Stimulated activated CD4-positive, alpha-beta T cell treated with anti-CD3 and anti-CD28 coated beads, Interleukin-12 subunit alpha, Interleukin-12 subunit beta, amount 100 ng/mL, for 24 hours (primary cell): ENCODE measurements around the gene PRRC1.
A peak's percentile ranks its signal among the peaks of the same experiment; 100 is the strongest.
"Not testable (repeated sequence)": the region's sequence is repeated elsewhere in the genome, so short reads cannot be mapped to it uniquely, and the experiment has no call there.

ENCODE experiments used
- DNase-seq, 2 experiments: peaks; one replicate each; pipeline ENCODE4 v3.0.0-alpha.2; 2020; ENCODE audit warnings: low read depth in 2 of 2

Gene PRRC1

DNA sequence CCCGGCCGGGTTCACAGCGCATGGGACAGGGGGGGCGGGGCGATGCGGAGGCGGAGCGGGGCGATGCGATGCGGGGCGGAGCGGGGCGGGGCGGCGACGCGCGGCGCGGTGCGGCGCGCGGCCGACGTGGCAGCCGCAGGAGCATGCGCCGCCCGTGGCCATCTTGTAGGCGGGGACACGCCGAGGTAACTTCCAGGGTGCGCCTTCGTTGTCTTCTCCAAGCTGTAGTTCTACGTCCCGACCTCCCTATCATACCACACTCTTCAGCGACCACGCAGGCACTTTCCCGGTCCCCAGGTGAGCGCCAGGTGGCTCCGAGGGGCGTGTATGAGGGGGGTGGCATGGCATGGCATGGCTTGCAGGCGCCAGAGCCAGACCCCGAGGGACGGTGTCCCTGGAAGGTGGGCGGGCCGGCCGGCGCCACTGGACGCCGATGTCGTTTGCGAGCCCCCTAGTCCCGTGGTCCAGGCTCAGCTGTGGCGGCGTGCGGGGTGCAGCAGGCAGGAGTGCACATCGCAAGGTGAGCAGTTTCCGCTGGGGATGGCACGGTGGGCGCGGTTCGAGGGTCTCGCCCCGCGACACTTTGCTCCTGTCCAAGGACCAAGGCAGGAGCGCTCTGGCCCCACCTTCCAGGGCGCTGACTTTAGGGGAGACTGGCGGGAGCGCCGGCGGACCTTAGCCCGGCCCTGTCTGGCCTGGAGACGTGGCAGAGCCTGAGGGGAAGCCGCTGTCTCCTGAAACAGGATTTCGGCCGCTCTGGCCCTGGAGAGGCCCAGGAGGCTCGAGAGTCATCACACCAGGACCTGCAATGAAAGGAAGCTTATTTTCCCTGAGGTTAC is at the start of gene PRRC1:
TSS of gene PRRC1 (plus strand) at position 161 of the 839 bp plus-strand sequence. CDS start 5,840 bp downstream, outside the sequence.
- DNase-seq: peak; percentile 59 to 75

DNA sequence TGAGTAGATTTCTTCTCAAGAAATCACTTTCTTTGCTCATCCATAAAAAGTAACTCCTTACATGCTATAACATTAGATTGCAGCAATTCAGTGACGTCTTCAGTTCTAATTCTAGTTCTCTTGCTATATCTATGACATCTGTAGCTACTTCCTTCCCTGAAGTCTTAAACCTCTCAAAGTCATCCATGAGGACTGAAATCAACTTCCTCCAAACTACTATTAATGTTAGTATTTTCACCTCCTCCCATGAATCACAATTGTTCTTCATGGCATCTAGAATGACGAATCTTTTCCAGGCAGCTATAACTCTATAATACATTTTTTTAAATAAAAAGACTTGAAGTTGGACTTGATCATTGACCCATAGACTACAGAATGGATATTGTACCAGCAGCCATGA is 46.2 kb upstream of the PRRC1 start:
- no peak for DNase-seq

- no peak for DNase-seq
Measured at GRCh38 chr5:127472700-127473099, 44.7 kb upstream of the PRRC1 start.

- DNase-seq: no peak
Measured at GRCh38 chr5:127486471-127486870, 31.0 kb upstream of the PRRC1 start.

DNA sequence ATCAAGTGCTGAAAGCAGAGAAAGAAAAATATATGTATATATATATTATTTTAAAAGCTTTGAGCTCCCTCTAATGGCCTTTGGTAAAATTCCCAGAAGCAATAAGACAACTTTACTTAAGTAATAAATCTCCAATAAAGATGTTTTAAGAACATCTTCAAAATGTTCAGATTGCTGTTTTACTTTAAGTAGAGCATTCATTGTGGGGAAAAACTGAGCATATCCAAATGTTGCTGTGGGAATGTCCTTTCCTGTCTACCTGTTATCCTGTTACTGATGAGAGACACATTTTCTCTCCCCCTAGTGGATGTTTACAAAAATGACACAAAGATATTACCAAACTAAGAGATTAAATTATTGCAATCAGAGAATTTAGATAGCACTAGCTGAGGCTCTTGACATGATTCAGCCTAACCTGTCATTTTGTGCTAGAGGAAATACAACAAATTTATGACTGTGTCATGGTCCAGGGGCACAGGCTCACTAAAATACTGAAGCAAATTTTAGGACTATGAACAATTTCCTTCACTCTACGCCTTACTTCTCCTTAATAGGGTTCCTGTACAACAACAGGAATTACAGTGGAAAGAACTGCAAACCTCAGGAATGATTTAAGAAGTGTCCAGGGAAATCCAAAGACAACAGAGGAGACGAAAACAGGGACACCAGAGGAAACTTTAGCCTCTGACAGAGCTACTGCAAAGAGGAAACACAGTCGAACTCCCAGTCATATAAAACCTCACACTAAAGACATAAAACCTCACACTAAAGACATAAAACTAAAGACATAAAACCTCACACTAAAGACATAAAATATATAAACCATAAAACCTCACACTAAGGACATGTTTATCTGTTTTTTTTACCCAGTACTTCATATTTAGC is 24.3 kb upstream of the PRRC1 start:
- no peak for DNase-seq

DNA sequence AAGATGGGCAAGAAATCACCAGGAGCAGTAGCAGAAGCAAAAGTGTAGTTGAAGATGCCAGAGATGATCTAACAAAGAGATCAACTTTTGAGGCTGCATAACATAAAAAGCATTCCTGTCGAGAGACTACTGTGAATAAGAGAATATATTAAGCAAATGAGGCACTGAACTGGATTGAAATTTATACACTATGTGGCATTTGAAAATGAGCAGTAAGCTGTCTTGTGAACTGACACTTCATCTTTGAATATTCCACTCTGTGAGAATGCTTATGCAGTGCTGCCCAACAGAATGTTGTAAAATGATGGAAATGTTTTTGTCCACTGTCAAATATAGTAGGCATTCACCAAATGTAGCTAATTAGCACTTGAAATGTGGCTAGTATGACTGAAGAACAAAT is 18.9 kb upstream of the PRRC1 start:
- DNase-seq: no peak

DNA sequence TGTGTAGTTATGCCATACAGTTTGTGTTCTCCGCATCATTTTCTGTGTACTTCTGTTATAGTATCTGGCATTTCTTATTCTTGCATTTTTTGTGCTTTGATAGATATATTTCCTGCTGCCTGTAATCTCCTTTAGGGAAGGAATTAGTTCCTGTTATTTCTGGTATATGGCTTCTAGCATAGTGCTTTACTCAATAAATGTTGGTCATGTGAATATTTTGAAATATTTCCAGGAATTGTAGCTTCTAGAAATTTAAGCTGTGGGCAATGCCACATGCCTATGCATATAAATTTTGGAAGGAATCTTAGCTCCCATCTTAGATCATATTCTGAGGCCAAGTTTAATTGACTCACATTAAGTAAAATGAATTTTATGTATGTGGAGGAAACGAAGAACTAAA is 11.5 kb upstream of the PRRC1 start:
- DNase-seq: no peak

DNA sequence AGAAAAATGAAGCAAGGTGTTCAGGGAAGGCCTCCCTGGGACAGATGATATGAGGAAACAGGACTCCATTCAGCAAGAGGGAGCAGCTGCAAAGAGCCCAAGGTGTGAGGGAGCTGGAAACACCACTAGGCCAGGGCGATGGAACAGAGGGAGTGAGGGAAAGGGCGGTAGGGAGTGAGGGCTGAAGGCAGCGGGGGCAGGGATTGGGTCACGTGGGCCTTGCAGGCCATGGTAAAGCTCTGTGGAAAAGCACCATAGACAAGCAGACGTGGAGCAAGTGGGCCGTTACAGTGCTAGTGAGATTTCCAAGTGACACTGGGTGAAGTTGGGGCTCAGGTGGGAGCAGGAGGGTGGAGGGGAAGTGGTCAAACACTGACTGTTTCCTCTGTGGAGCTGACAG is 10.8 kb upstream of the PRRC1 start:
- no peak for DNase-seq

GRCh38 chr5:127508644-127509373 is 8.6 kb upstream of the PRRC1 start:
- DNase-seq: no peak

GRCh38 chr5:127513408-127513970 is 4.0 kb upstream of the PRRC1 start:
- DNase-seq: no peak

- DNase-seq: no peak
Measured at GRCh38 chr5:127514816-127515215, 2.6 kb upstream of the PRRC1 start.

DNA sequence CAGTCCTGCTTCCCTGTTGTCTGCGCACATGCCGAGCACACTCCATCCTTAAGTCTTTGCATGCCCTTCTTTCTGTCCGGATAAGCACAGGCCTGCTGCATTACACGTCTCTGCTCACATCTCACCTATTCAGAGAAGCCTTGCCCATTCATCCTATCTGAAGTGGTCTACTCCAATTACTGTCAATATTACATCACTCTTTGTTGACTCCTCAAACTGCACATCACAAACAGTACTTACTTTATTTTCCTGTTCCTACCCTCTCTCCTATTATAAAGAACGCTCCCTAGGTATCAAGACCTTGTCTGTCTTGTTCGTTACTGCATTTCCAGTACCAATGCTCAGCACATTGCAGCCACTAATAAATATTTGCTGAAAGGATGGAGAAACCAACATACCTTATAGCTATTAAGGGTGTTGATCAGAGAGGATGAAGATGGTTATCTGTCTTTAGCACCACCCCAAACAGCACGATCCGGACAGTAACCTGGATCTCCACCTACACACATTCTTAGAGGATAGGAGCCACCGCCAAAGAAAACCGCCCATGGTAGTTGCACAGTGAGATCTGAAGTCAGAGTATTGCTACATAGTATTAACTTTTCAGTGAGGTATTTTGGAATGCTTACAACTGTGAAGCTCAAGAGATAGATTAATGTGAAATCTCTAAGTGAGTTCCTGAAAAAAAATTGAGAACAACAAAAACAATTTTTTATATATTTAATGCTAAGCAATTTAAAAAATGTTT is 1.6 kb upstream of the PRRC1 start:
- no peak for DNase-seq

DNA sequence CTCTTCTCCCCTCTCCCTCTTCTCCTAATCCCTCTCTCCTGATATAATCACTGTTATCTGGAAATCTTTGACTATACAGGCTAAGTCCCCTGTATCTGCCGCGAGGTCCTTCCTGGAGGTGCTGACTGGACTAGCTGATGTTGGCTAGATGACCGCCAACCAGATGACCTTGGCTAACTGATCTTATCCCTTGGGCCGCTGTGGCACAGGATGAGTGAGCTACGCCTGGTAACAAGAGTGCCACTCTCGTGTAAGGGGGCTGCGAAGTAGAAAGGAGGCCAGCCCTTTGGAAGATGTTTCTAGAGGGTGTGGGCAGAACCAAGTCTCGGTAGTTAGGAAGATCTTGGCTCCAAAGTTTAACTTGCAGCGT is 345 bp upstream of the PRRC1 start:
- DNase-seq: peak in 1 of 2 experiments; percentile 3

GRCh38 chr5:127518319-127518621 is 830 bp downstream of the PRRC1 start:
- no peak for DNase-seq

DNA sequence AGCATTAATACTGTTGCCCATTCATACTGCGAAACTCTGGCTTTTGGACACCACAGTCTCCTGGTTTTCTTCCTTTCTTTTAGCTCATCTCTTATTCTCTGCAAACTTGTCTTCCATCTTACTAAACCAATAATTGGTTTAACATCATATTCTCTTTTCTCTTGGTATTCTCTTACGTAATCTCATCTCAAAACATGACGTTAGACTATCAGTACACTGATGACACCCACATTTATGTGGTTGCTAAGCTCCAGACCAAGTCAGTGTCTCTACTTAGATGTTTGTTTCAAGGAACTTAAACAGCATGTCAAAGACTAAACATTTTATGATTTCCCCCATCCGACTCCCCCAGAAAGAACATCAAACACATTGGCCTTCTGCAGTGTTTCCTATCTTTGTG is 2.1 kb downstream of the PRRC1 start:
- DNase-seq: no peak

DNA sequence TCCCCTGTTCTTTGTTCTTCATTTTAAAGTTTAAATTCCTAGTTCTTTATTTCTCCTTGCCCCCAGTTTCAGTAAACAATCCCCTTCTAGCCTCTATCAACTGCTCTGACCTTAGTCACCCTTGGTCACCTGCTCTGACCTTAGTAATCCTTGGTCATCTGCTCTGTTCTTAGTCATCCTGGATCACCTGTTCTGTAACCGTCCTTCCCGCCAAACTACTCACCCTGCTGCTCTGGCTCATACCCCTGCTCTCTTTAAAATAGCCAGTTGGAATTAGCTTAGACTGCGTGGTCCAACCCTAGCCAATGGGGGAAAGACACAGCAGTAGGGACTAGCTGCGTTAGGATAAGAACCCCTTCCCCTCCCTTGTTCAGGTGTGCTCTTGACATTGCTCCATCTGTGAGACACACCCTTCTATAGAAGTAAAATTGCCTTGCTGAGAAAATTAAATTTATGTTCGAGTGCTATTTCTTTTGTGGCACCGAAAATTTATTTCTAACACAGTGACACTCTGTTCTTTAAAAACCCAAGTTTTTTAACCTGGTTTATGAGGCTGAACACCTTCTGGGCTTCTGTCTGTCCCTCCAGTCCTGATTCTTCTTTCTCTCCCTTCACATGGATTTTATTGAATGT is 3.8 kb downstream of the PRRC1 start:
- DNase-seq: no peak

DNA sequence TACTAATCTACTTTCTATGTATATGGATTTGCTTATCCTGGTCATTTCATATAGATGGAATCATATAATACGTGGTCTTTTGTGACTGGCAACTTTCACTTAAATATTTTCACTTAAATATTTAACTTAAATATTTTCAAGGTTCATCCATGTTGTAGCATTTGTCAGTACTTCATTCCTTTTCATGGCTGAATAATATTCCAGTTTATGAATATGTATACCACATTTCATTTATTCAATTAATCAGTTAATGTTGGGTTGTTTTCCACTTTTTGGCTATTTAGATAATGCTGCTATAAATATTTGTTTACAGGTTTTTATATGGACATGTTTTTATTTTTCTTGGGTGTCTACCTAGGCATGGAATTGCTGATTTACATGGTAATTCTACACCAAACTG is 7.7 kb downstream of the PRRC1 start:
- DNase-seq: no peak

DNA sequence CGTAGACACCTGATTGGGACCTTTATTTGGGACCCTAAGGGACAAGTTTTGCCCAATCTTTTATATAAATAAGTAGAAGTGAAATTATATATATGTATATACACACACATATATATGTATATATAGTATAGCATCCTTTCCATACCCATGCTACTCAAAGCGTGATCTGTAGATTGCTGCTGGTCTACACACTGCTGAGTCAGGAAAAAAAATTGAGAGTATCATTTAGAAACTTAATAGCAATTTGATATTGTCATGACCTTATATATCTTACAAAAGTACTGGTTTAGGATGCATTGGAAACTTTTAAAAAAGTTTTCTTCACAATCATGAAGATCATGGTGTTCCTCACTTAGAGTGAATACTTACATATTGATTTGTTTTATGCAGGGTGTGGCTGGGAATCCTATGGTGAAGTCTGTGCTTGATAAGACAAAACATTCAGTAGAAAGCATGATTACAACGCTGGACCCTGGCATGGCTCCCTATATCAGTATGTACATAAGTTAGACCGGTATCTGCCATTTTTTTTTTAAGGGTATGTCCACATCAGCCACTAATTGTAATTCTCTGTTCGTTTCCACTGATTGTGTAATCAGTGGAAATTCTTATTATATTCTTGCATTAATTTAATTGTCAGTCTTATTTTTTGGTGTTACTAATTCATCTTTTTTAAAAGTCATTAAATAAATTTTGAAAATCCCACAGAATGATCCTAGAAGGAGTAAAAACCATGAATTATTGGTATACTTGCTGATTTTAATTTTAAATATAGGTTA is 12.7 kb downstream of the PRRC1 start:
- no peak for DNase-seq

DNA sequence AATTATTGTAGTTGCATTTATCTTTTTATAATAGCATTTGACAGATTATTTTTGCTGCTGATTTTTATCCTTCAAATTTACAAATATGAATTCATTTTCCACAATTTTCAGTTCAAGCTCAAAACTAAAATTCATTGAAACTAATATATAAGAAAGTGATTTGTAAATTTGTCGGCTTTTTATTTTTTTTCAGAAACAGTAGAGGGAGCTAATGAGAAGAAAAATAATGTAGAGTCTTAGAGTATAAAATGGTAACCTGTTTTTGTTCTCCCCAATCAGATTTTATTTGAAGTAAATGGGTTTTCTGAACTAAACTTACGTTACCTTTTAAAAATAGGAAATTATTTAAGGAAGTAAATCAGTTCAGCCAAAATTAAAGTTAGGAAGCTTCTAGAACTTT is 19.2 kb downstream of the PRRC1 start:
- no peak for DNase-seq

- DNase-seq: not testable (repeated sequence)
Measured at GRCh38 chr5:127540553-127540952, 23.1 kb downstream of the PRRC1 start.
